ENCODE data around the gene PTPRM. TPM values are rescaled to one million over a fixed set of nuclear protein-coding genes. Genes with fewer than 3 reads are reported as not detected.

The PTPRM gene
- total and polyA plus RNA-seq, 2 of the 4 experiments (the other 2 are of a cell fraction), result 28.3 to 51.2 TPM

- H2AK5ac ChIP-seq (ENCODE audit: low read depth, low read length), result no peak overlapping the region
- no peaks in the 10 kb centered on the region for H3K79me1 ChIP-seq (ENCODE audit: low read depth in 1 of 2, low read length in 2 of 2)
- no peak overlapping the region for H2AFZ ChIP-seq (replicated peaks; ENCODE audit: low read length, poor library complexity)
- H2BK15ac ChIP-seq (ENCODE audit: low read depth, low read length), result no peak overlapping the region
- H3K56ac ChIP-seq (ENCODE audit: extremely low read depth, insufficient read depth, low read length), result no peak overlapping the region
- peaks cover 3% of the 10 kb centered on the region; the same call in 1 of the 2 replicates for H3K9me1 ChIP-seq (ENCODE audit: insufficient read depth, low read length)
- H3K4me1 ChIP-seq (ENCODE audit: control insufficient read depth, insufficient read depth, low read length), result peaks cover 6% of the 10 kb centered on the region
- no peak overlapping the region for H2BK5ac ChIP-seq (ENCODE audit: low read depth, low read length, poor library complexity, severe bottlenecking)
- H3K4ac ChIP-seq (ENCODE audit: low read depth, low read length), result no peak overlapping the region
- H3K4me3 ChIP-seq (ENCODE audit: insufficient read depth, low read depth, low read length), result no peak overlapping the region
- TF ChIP-seq RCOR1 (IDR thresholded peaks at IDR 0.05; ENCODE audit: insufficient replicate concordance, low read length) (no peak), MXI1 (IDR thresholded peaks at IDR 0.05; ENCODE audit: borderline replicate concordance, low read depth, low read length) (no peak), MAZ (IDR thresholded peaks at IDR 0.05; ENCODE audit: borderline replicate concordance, low read depth, low read length) (no peak), POLR2A (IDR thresholded peaks at IDR 0.05; ENCODE audit: low read depth, low read length) (no peak), CTCF (conservative IDR thresholded peaks at IDR 0.05; ENCODE audit: low read depth, low read length) (no peak), RAD21 (IDR thresholded peaks at IDR 0.05; ENCODE audit: low read length) (no peak)
- no peak overlapping the region for H3K27ac ChIP-seq (ENCODE audit: insufficient read depth, low read length)
- no peak overlapping the region for H3K23ac ChIP-seq (ENCODE audit: low read depth, low read length)
- no peak overlapping the region for H3K18ac ChIP-seq (ENCODE audit: low read depth, low read length)
- no peak overlapping the region for H3K4me2 ChIP-seq (ENCODE audit: low read depth, low read length)
- H4K20me1 ChIP-seq (ENCODE audit: insufficient read depth, low read length), result no peaks in the 10 kb centered on the region
- H3K14ac ChIP-seq (replicated peaks; ENCODE audit: low read depth, low read length), result no peak overlapping the region
- H4K8ac ChIP-seq (ENCODE audit: low read depth in 2 of 2, low read length in 2 of 2), result no peak overlapping the region
- H2BK120ac ChIP-seq (ENCODE audit: low read depth, low read length), result no peak overlapping the region
- DNase-seq (no peak), ATAC-seq (ENCODE audit: low read depth) (no peak)
- H3K36me3 ChIP-seq (ENCODE audit: control insufficient read depth, insufficient read depth, low read length), result no peaks in the 10 kb centered on the region
- in situ Hi-C loops (cut with MboI; ENCODE audit: low sequenced_read_pairs) (no loop called here), intact Hi-C loops (cut with micrococcal nuclease) (no loop called here), dilution Hi-C loops (cut with HindIII; ENCODE audit: low sequenced_read_pairs, unreplicated experiment) (no loop called here)
- CTCF ChIA-PET, result interaction anchor here (0.6 to 1.0 kb wide), 2 partner anchors 22 to 573 kb away, joined by 3 to 4 read pairs; no protein-coding TSS in a partner anchor
- POLR2A ChIA-PET (ENCODE audit: unreplicated experiment), result no interaction called here
- H3K27me3 ChIP-seq (ENCODE audit: control insufficient read depth, insufficient read depth, low read length), result no peaks in the 10 kb centered on the region
- WGBS, 2 experiments (ENCODE audit: extremely low coverage in 2 of 2, insufficient read length in 1 of 2), result no CpG with 5 or more reads among the region's 2 CpGs
- no peaks in the 10 kb centered on the region for H3K9me3 ChIP-seq (ENCODE audit: control insufficient read depth, insufficient read depth, low read length)
- H2AK9ac ChIP-seq (replicated peaks; ENCODE audit: low read depth, low read length, poor library complexity), result no peak overlapping the region
- H3K9ac ChIP-seq (ENCODE audit: low read depth, low read length), result no peak overlapping the region
- H4K91ac ChIP-seq (ENCODE audit: insufficient read depth, low read depth, low read length), result no peak overlapping the region
- BruUV-seq (replicated peaks), result no TSS peak
- H4K5ac ChIP-seq (ENCODE audit: low read depth, low read length), result no peak overlapping the region
- H2BK20ac ChIP-seq (ENCODE audit: low read depth, low read length), result no peak overlapping the region
These were observed 761.0 kb downstream of the PTPRM start for GRCh38 chr18:8328126-8328525.
